Sigmoid colon (tissue), 7 donors: ENCODE data around the gene GZF1. TPM values are rescaled to one million over a fixed set of nuclear protein-coding genes. Genes with fewer than 3 reads are reported as not detected.

ENCODE experiments used
- DNase-seq: peaks from one replicate; pipeline ENCODE4 v3.0.0-alpha.2; 2019
- H3K27ac ChIP-seq, 4 donors: fragments of 200-600 bp; sonication (generic); one replicate each; pipeline ENCODE4 v1.5.1; 2016 to 2019; ENCODE audit warnings: mild to moderate bottlenecking in 1 of 4
- H3K27me3 ChIP-seq, 3 donors: fragments of 200-600 bp; sonication (generic); one replicate each; pipeline ENCODE4 v1.5.1; 2019; ENCODE audit warnings: mild to moderate bottlenecking in 1 of 3
- H3K36me3 ChIP-seq, 4 donors: fragments of 200-600 bp; sonication (generic); one replicate each; pipeline ENCODE4 v1.5.1; 2016 to 2019
- H3K4me1 ChIP-seq, 4 donors: fragments of 200-600 bp; sonication (generic); one replicate each; pipeline ENCODE4 v1.5.1; 2017 to 2019
- H3K4me3 ChIP-seq, 4 donors: fragments of 200-600 bp; sonication (generic); one replicate each; pipeline ENCODE4 v1.5.1; 2017 to 2019; ENCODE audit warnings: mild to moderate bottlenecking in 2 of 4, moderate library complexity in 1 of 4
- H3K9me3 ChIP-seq, 4 donors: fragments of 200-600 bp in 3 of 4; sonication (generic) in 3 of 4; one replicate each; pipeline versions ENCODE4 v1.5.1 to v1.6.1; 2013 to 2019
- CTCF ChIP-seq, 4 experiments: fragments of 450-650 bp in 3 of 4; fragments of 200-600 bp in 1 of 4; IDR thresholded peaks; one replicate each; pipeline ENCODE4 v1.5.1; 2016 to 2019; ENCODE audit warnings: antibody characterized with exemption in 4 of 4, mild to moderate bottlenecking in 3 of 4, moderate library complexity in 2 of 4
- EP300 ChIP-seq, 4 donors: sonication (generic); formaldehyde crosslinking; IDR thresholded peaks; one replicate each; pipeline ENCODE4 v1.6.1; 2017; ENCODE audit warnings: antibody characterized with exemption in 4 of 4
- POLR2A ChIP-seq, 2 donors: fragments of 450-650 bp; IDR thresholded peaks; one replicate each; pipeline ENCODE4 v1.6.1; 2016; ENCODE audit warnings: antibody characterized with exemption in 2 of 2, mild to moderate bottlenecking in 2 of 2, moderate library complexity in 2 of 2
- POLR2AphosphoS5 ChIP-seq, 4 donors: sonication (generic); formaldehyde crosslinking; IDR thresholded peaks; one replicate each; pipeline ENCODE4 v1.6.1; 2017; ENCODE audit warnings: antibody characterized with exemption in 4 of 4
- WGBS, 2 donors: extraction: QIAGEN DNeasy Blood & Tissue Kit; methylation state at CpG; one replicate each; pipeline ENCODE4 v1.1.7; 2013; 5-methylcytosine and 5-hydroxymethylcytosine counted together
- intact Hi-C: fragments of 100-400 bp; cut with DNase I; formaldehyde crosslinking; loops from one replicate; pipeline ENCODE4 v1.15.1; 2023
- polyA plus RNA-seq, 3 donors: library from polyadenylated mRNA; stranded (reverse); fragments of 200-250 nt; gene quantifications; one replicate each; pipeline ENCODE4 v1.2.3, GENCODE V29; 2013
- total RNA-seq, 4 donors: library from RNA; depleted of rRNA; stranded (reverse); fragments of >200 nt; gene quantifications; one replicate each; pipeline ENCODE4 v1.1.0, GENCODE V29; 2016
- donor health status: healthy with polysubstance abuse.
- donor health status: Bipolar disorder and iron deficiency.
- donor health status: healthy.

GZF1 gene
- total and polyA plus RNA-seq, 7 donors = 2.4 to 17.5 (median 13.0) TPM

- Histone ChIP-seq H3K4me3 (no peak overlapping the region), H3K36me3 (no peaks in the 10 kb centered on the region), H3K27ac (no peak overlapping the region), H3K27me3 (no peaks in the 10 kb centered on the region), H3K4me1 (peaks cover 0 to 37% (median 8%) of the 10 kb centered on the region in 4 donors), H3K9me3 (no peaks in the 10 kb centered on the region)
- TF ChIP-seq CTCF (IDR thresholded peaks at IDR 0.05) (no peak), POLR2A (IDR thresholded peaks at IDR 0.05) (no peak), POLR2AphosphoS5 (IDR thresholded peaks at IDR 0.05) (no peak), EP300 (IDR thresholded peaks at IDR 0.05) (no peak)
- DNase-seq = no peak
- intact Hi-C loops = no loop called here
- 62 to 80% methylated on average over 1 of the region's 1 CpG for WGBS, 2 donors
Observed at GRCh38 chr20:23412026-23412425, 50.0 kb downstream of the GZF1 start.

- Histone ChIP-seq H3K27ac (no peak overlapping the region), H3K36me3 (no peaks in the 10 kb centered on the region), H3K4me3 (no peak overlapping the region), H3K9me3 (no peaks in the 10 kb centered on the region), H3K4me1 (peaks cover 0 to 52% (median 16%) of the 10 kb centered on the region in 4 donors), H3K27me3 (no peaks in the 10 kb centered on the region)
- DNase-seq = no peak
- TF ChIP-seq POLR2A (IDR thresholded peaks at IDR 0.05) = no peak
- no peak for TF ChIP-seq EP300 (IDR thresholded peaks at IDR 0.05)
- TF ChIP-seq POLR2AphosphoS5 (IDR thresholded peaks at IDR 0.05) = no peak
- TF ChIP-seq CTCF (IDR thresholded peaks at IDR 0.05) = no peak
- intact Hi-C loops = no loop called here
- WGBS, 2 donors = 93 to 97% methylated on average over 3 of the region's 3 CpGs
Observed at GRCh38 chr20:23413862-23414422, 52.0 kb downstream of the GZF1 start.

DNA sequence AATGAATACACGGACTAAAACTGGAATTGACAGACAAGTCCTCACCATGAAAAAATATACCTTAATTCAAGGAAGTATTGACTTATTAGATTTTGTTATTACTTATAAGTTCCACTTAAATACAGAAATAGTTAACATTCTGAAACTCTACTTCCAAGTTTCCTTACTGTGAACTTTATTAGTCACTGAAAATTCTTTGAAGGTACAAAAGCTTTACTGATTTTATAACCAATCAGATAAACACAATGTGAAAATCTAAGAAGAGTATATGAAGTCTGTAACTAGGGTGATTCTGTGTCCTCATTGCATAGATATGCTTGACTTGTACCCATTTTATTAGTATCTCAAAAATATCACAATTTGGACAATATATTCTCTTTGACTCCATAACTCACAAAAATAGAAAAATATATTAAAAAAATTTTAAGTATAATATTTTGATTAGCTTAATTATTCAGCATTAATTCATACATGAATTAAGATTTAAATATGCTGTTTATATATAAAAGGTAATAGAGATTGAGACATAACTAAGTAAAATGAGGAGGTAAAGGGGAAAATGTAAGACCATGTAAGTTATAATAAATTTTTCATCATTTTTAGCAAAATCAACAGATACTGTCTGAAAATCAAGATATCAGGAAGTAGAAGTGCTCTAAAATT lies 52.7 kb downstream of the GZF1 start:
- Histone ChIP-seq H3K27ac (no peak overlapping the region), H3K27me3 (no peaks in the 10 kb centered on the region), H3K4me3 (no peak overlapping the region), H3K36me3 (no peaks in the 10 kb centered on the region), H3K4me1 (peaks cover 0 to 55% (median 23%) of the 10 kb centered on the region in 4 donors), H3K9me3 (no peaks in the 10 kb centered on the region)
- intact Hi-C loops = no loop called here
- TF ChIP-seq POLR2A (IDR thresholded peaks at IDR 0.05) = no peak
- TF ChIP-seq CTCF (IDR thresholded peaks at IDR 0.05) = no peak
- no peak for TF ChIP-seq EP300 (IDR thresholded peaks at IDR 0.05)
- TF ChIP-seq POLR2AphosphoS5 (IDR thresholded peaks at IDR 0.05) = no peak
- no peak for DNase-seq
- 84% methylated on average over 1 of the region's 1 CpG for WGBS, 2 donors

- Histone ChIP-seq H3K36me3 (no peaks in the 10 kb centered on the region), H3K4me3 (no peak overlapping the region), H3K9me3 (no peaks in the 10 kb centered on the region), H3K4me1 (peaks cover 0 to 57% (median 28%) of the 10 kb centered on the region in 4 donors), H3K27ac (no peak overlapping the region), H3K27me3 (no peaks in the 10 kb centered on the region)
- no peak for DNase-seq
- TF ChIP-seq CTCF (IDR thresholded peaks at IDR 0.05) = no peak
- TF ChIP-seq POLR2AphosphoS5 (IDR thresholded peaks at IDR 0.05) = no peak
- TF ChIP-seq POLR2A (IDR thresholded peaks at IDR 0.05) = no peak
- no peak for TF ChIP-seq EP300 (IDR thresholded peaks at IDR 0.05)
- WGBS, 2 donors = 70 to 88% methylated on average over 5 of the region's 5 CpGs
- intact Hi-C loops = no loop called here
Observed at GRCh38 chr20:23415555-23415954, 53.6 kb downstream of the GZF1 start.
